ENCODE data around the gene ITGAD. TPM values are rescaled to one million over a fixed set of nuclear protein-coding genes. Genes with fewer than 3 reads are reported as not detected.

ITGAD gene
- total RNA-seq, 3 donors from 2014 or later (not counting 1 experiment from before 2014, with no cell fraction given): 1.0 to 2.9 (median 2.2) TPM

DNA sequence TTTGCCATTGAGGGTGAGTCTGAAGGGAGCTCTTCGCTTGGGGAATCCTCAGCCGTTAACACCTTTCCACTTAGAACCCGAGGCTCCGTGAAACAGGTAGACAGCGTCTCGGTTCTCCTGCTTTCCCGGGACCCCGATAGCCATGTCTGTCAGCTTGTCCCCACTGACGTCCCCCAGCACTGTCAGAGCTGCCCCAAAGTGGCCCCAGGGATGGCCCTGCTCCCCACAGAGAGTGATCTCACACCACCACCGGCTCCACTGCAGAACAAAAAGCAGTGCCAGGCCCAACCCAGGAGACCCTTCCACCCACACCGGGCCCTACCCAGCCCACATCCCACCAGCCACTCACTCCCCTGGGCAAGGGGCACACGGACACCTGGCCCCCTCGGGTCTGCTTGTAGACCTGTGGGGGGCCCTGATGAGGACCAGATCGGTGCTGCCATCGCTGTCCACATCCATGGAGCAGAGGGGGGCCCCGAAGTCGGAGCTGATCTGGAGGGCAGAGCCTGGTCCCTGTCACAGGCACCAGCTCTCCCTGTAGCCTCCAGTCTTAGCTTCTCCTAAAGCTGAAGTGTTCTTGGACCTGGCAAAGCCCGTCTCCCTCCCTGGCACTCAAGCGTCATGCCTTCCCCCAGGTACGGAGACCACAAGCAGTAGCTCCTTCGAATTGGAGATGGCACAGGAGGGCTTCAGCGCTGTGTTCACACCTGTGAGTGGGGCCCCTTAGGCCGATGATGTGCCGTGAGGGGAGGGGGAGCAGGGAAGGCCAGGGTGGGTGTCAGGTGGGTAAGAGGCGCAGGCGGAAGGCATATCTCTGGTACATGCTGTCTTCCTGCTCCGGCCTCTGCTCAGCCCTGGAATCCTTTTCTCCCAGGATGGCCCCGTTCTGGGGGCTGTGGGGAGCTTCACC lies 31.7 kb upstream of the ITGAD start:
- H3K36me3 ChIP-seq (ENCODE audit: control insufficient read depth, insufficient read depth, low read length): peaks cover 3% of the 10 kb centered on the region
- Mint-ChIP-seq H3K27me3 (ENCODE audit: low read depth in 2 of 2) (no peaks in the 10 kb centered on the region), H3K27ac (peak overlapping the region in 1 of 2 donors; percentile 75), H3K9me3 (no peaks in the 10 kb centered on the region), H3K36me3 (no peaks in the 10 kb centered on the region), H3K4me1 (peaks cover 60 to 75% of the 10 kb centered on the region in 2 donors), H3K4me3 (no peak overlapping the region)
- H3K27me3 ChIP-seq (ENCODE audit: control insufficient read depth, insufficient read depth, low read length): no peaks in the 10 kb centered on the region
- peaks cover 86% of the 10 kb centered on the region for H3K4me1 ChIP-seq (ENCODE audit: control insufficient read depth, insufficient read depth, low read length)
- H3K4me3 ChIP-seq (ENCODE audit: low read length): no peak overlapping the region
- DNase-seq (no peak), ATAC-seq (no peak)
- TF ChIP-seq, protein P1, sequence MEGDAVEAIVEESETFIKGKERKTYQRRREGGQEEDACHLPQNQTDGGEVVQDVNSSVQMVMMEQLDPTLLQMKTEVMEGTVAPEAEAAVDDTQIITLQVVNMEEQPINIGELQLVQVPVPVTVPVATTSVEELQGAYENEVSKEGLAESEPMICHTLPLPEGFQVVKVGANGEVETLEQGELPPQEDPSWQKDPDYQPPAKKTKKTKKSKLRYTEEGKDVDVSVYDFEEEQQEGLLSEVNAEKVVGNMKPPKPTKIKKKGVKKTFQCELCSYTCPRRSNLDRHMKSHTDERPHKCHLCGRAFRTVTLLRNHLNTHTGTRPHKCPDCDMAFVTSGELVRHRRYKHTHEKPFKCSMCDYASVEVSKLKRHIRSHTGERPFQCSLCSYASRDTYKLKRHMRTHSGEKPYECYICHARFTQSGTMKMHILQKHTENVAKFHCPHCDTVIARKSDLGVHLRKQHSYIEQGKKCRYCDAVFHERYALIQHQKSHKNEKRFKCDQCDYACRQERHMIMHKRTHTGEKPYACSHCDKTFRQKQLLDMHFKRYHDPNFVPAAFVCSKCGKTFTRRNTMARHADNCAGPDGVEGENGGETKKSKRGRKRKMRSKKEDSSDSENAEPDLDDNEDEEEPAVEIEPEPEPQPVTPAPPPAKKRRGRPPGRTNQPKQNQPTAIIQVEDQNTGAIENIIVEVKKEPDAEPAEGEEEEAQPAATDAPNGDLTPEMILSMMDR (IDR thresholded peaks at IDR 0.05): no peak
- no peak overlapping the region for H3K27ac ChIP-seq (ENCODE audit: low read length)
- H3K9me3 ChIP-seq (ENCODE audit: control insufficient read depth, insufficient read depth, low read length): no peaks in the 10 kb centered on the region
- WGBS (ENCODE audit: insufficient coverage): 94% methylated on average over 28 of the region's 28 CpGs
- intact Hi-C loops (cut with micrococcal nuclease): no loop called here

DNA sequence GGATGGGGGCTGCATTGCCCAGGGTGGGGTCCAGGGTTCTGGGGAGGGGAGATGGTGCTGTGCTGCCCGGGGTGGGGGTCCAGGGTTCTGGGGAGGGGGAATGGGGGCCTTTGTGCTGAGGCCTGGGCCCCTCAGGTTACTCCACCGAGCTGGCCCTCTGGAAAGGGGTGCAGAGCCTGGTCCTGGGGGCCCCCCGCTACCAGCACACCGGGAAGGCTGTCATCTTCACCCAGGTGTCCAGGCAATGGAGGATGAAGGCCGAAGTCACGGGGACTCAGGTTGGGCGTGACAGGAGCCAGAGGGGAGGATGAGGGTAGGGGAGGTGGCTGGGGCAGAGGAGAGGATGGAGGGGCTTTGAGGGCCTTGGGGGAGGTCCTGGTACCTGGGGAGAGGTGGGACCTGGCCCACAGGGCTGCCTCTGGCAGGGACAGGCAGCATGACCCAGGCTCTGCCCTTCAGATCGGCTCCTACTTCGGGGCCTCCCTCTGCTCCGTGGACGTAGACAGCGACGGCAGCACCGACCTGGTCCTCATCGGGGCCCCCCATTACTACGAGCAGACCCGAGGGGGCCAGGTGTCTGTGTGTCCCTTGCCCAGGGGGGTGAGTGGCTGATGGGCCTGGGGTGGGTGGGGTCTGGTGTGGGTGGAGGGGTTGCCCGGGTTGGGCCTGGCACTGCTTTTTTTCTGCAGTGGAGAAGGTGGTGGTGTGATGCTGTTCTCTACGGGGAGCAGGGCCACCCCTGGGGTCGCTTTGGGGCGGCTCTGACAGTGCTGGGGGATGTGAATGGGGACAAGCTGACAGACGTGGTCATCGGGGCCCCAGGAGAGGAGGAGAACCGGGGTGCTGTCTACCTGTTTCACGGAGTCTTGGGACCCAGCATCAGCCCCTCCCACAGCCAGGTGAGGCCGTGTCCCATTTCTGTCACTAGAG lies 30.4 kb upstream of the ITGAD start:
- H3K4me3 ChIP-seq (ENCODE audit: low read length): no peak overlapping the region
- H3K4me1 Mint-ChIP-seq: peaks cover 58 to 75% of the 10 kb centered on the region in 2 donors
- no peaks in the 10 kb centered on the region for H3K9me3 ChIP-seq (ENCODE audit: control insufficient read depth, insufficient read depth, low read length)
- intact Hi-C loops (cut with micrococcal nuclease): no loop called here
- H3K36me3 Mint-ChIP-seq: peaks cover 4% of the 10 kb centered on the region
- TF ChIP-seq, protein P1 (IDR thresholded peaks at IDR 0.05): no peak
- H3K27ac ChIP-seq (ENCODE audit: low read length): no peak overlapping the region
- H3K27ac Mint-ChIP-seq: peak overlapping the region in 1 of 2 donors; percentile 81
- no peak overlapping the region for H3K4me3 Mint-ChIP-seq
- no peak for ATAC-seq
- H3K9me3 Mint-ChIP-seq: no peaks in the 10 kb centered on the region
- peaks cover 0 to 2% of the 10 kb centered on the region in 2 donors for H3K27me3 Mint-ChIP-seq (ENCODE audit: low read depth in 2 of 2)
- H3K36me3 ChIP-seq (ENCODE audit: control insufficient read depth, insufficient read depth, low read length): peaks cover 3% of the 10 kb centered on the region
- H3K27me3 ChIP-seq (ENCODE audit: control insufficient read depth, insufficient read depth, low read length): no peaks in the 10 kb centered on the region
- 91% methylated on average over 26 of the region's 26 CpGs for WGBS (ENCODE audit: insufficient coverage)
- H3K4me1 ChIP-seq (ENCODE audit: control insufficient read depth, insufficient read depth, low read length): peaks cover 83% of the 10 kb centered on the region
- DNase-seq: no peak

DNA sequence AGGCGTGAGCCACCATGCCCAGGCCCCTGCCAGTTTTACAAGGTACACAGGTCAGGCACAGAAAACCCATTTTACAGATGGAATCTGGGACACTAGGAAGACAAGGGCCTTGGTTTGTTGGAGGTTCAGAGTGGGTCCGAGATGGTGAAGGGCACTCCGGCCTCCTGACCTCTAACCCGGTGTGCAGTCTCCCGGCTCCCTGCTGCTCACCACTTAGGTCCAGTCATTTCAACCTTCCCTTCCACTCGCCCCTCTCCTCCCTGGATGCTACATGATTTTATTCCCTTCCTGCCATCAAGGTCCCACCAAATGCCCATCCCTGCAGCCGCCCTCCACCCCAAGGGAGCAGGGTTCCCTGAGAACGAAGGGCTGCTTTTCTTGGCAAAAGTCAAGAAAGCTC lies 29.4 kb upstream of the ITGAD start:
- H3K36me3 Mint-ChIP-seq: peaks cover 7% of the 10 kb centered on the region
- Histone ChIP-seq H3K27ac (ENCODE audit: low read length) (peak overlapping the region; percentile 74), H3K4me3 (ENCODE audit: low read length) (no peak overlapping the region), H3K27me3 (ENCODE audit: control insufficient read depth, insufficient read depth, low read length) (no peaks in the 10 kb centered on the region), H3K9me3 (ENCODE audit: control insufficient read depth, insufficient read depth, low read length) (no peaks in the 10 kb centered on the region), H3K4me1 (ENCODE audit: control insufficient read depth, insufficient read depth, low read length) (peaks cover 78% of the 10 kb centered on the region), H3K36me3 (ENCODE audit: control insufficient read depth, insufficient read depth, low read length) (peaks cover 3% of the 10 kb centered on the region)
- intact Hi-C loops (cut with micrococcal nuclease): loop anchor here (2.0 kb wide), 2 partner anchors 13 to 175 kb away; no protein-coding TSS in a partner anchor
- H3K27ac Mint-ChIP-seq: peak overlapping the region; percentile 81 to 83
- DNase-seq (no peak), ATAC-seq (no peak)
- no peaks in the 10 kb centered on the region for H3K9me3 Mint-ChIP-seq
- peaks cover 0 to 3% of the 10 kb centered on the region in 2 donors for H3K27me3 Mint-ChIP-seq (ENCODE audit: low read depth in 2 of 2)
- TF ChIP-seq, protein P1 (IDR thresholded peaks at IDR 0.05): no peak
- H3K4me1 Mint-ChIP-seq: peaks cover 57 to 74% of the 10 kb centered on the region in 2 donors
- peak overlapping the region; percentile 71 for H3K4me3 Mint-ChIP-seq
- 96% methylated on average over 8 of the region's 8 CpGs for WGBS (ENCODE audit: insufficient coverage)
